GM19468 (cell line): ENCODE data around the gene PAGE2.
"Not testable (repeated sequence)": the region's sequence is repeated elsewhere in the genome, so short reads cannot be mapped to it uniquely, and the experiment has no call there.

Experiments
- ATAC-seq: cut with Tn5 transposase; IDR thresholded peaks from one replicate; pipeline ENCODE4 v1.9.1; 2021; ENCODE audit warnings: mild to moderate bottlenecking, moderate library complexity, moderate number of reproducible peaks; ENCODE audit not compliant: unreplicated experiment; ENCODE audit errors: extremely low read depth

PAGE2 gene

GRCh38 chrX:55088795-55089489, at the start of gene PAGE2:
PAGE2 (plus strand) TSS chrX:55089018; CDS start chrX:55090021, 1,003 bp downstream.
- ATAC-seq, result no peak

GRCh38 chrX:55039471-55039870, 49.3 kb upstream of the PAGE2 start:
- ATAC-seq, result no peak

- no peak for ATAC-seq
These were observed 47.3 kb upstream of the PAGE2 start for GRCh38 chrX:55041514-55041913.

GRCh38 chrX:55050599-55050998, 38.2 kb upstream of the PAGE2 start:
- ATAC-seq, result not testable (repeated sequence)

- ATAC-seq, result no peak
These were observed 31.8 kb upstream of the PAGE2 start for GRCh38 chrX:55056820-55057674.

- ATAC-seq, result no peak
These were observed 31.1 kb upstream of the PAGE2 start for GRCh38 chrX:55057675-55058249.

- not testable (repeated sequence) for ATAC-seq
These were observed 21.6 kb upstream of the PAGE2 start for GRCh38 chrX:55067180-55067579.

GRCh38 chrX:55072286-55072685, 16.5 kb upstream of the PAGE2 start:
- no peak for ATAC-seq

GRCh38 chrX:55074851-55075467, 13.9 kb upstream of the PAGE2 start, which contains the start of gene PAGE2B:
PAGE2B (plus strand) TSS chrX:55075030; CDS start chrX:55076042, 1,012 bp downstream.
- ATAC-seq, result no peak

GRCh38 chrX:55098691-55099090, 9.9 kb downstream of the PAGE2 start:
- ATAC-seq, result no peak

GRCh38 chrX:55099162-55099561, 10.3 kb downstream of the PAGE2 start:
- ATAC-seq, result no peak

GRCh38 chrX:55102754-55103153, 13.9 kb downstream of the PAGE2 start:
- no peak for ATAC-seq

- ATAC-seq, result no peak
These were observed 18.4 kb downstream of the PAGE2 start for GRCh38 chrX:55107262-55107661.

GRCh38 chrX:55107911-55108310, 19.1 kb downstream of the PAGE2 start:
- no peak for ATAC-seq

- ATAC-seq, result no peak
These were observed 20.5 kb downstream of the PAGE2 start for GRCh38 chrX:55109306-55109705.

- no peak for ATAC-seq
These were observed 22.9 kb downstream of the PAGE2 start for GRCh38 chrX:55111578-55112254.

GRCh38 chrX:55116589-55116988, 27.8 kb downstream of the PAGE2 start:
- not testable (repeated sequence) for ATAC-seq

- no peak for ATAC-seq
These were observed 29.8 kb downstream of the PAGE2 start for GRCh38 chrX:55118574-55118973.

GRCh38 chrX:55119271-55119670, 30.5 kb downstream of the PAGE2 start:
- no peak for ATAC-seq

GRCh38 chrX:55119712-55120111, 30.9 kb downstream of the PAGE2 start:
- ATAC-seq, result no peak
